ENCODE results near the gene KCNJ8.

KCNJ8 gene

DNA sequence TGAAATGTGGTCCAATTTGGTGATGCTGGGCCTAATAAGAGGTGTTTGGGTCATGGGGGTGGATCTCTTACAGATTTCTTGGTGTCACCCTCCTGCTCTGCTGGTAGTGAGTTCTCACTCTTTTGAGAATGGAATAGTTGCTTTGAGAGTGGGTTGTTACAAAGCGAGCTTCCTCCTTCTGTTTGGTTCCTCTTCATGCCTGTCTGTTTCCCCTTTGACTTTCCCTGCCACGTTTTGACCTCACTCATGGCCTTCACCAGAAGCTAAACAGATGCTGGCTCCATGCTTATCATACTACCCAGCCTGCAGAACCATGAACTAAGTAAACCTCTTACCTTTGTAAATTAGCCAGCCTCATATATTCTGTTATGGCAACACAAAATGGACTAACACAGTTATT lies 59.1 kb downstream of the KCNJ8 start:
- no peak for DNase-seq (ENCODE audit: low read depth in 2 of 2, low spot score in 1 of 2)

All from stimulated activated CD8-positive, alpha-beta memory T cell treated with anti-CD3 and anti-CD28 coated beads, Interleukin-4, amount 100 ng/mL, for 1 hour (primary cell).